ACC112 (cell line): ENCODE data around the gene MAST2.
"Not testable (repeated sequence)": the region's sequence is repeated elsewhere in the genome, so short reads cannot be mapped to it uniquely, and the experiment has no call there.

Source experiments
- H2AFZ ChIP-seq: fragments of 200-600 bp; sonication (generic); one replicate; pipeline ENCODE4 v1.6.0; 2017; ENCODE audit warnings: antibody characterized with exemption, low read length; ENCODE audit not compliant: unreplicated experiment
- H3K27ac ChIP-seq: fragments of 200-600 bp; sonication (generic); 2 replicates; pipeline ENCODE4 v1.5.1; 2014; ENCODE audit warnings: low read depth, mild to moderate bottlenecking, antibody characterized with exemption, low read length, moderate library complexity
- H3K27me3 ChIP-seq: fragments of 200-600 bp; sonication (generic); 2 replicates; pipeline ENCODE4 v1.6.1; 2014; ENCODE audit warnings: mild to moderate bottlenecking, antibody characterized with exemption, low read length, moderate library complexity, mixed read lengths; ENCODE audit not compliant: insufficient read depth
- H3K36me3 ChIP-seq: fragments of 200-600 bp; sonication (generic); 2 replicates; pipeline ENCODE4 v1.6.1; 2016; ENCODE audit warnings: mild to moderate bottlenecking, antibody characterized with exemption, low read length, moderate library complexity, mixed read lengths; ENCODE audit not compliant: insufficient read depth
- H3K4me1 ChIP-seq: fragments of 200-600 bp; sonication (generic); one replicate; pipeline ENCODE4 v1.6.1; 2016; ENCODE audit warnings: low read length, mixed read lengths; ENCODE audit not compliant: insufficient read depth, unreplicated experiment, control insufficient read depth
- H3K4me3 ChIP-seq: fragments of 200-600 bp; sonication (generic); 2 replicates; pipeline ENCODE4 v1.5.1; 2014; ENCODE audit warnings: mild to moderate bottlenecking, low read depth, low read length
- H3K79me2 ChIP-seq: fragments of 200-600 bp; sonication (generic); one replicate; pipeline ENCODE4 v1.6.0; 2016; ENCODE audit warnings: low read length; ENCODE audit not compliant: control insufficient read depth, unreplicated experiment, insufficient read depth

Gene MAST2

GRCh38 chr1:45872173-45872801 lies 68.9 kb downstream of the MAST2 start:
- H2AFZ ChIP-seq, H3K36me3 ChIP-seq, H3K4me3 ChIP-seq, H3K27me3 ChIP-seq, H3K4me1 ChIP-seq: not testable (repeated sequence)
- Histone ChIP-seq H3K79me2 (peaks cover 22% of the 10 kb centered on the region), H3K27ac (0 out of 2 replicates have a peak overlapping the region, but pooled peaks have one; percentile 18)

GRCh38 chr1:45876000-45876617 lies 72.7 kb downstream of the MAST2 start:
- H3K79me2 ChIP-seq: no peaks in the 10 kb centered on the region
- H3K27me3 ChIP-seq: no peaks in the 10 kb centered on the region
- no peak overlapping the region for H3K27ac ChIP-seq
- no peak overlapping the region for H2AFZ ChIP-seq
- peaks cover 6% of the 10 kb centered on the region for H3K4me1 ChIP-seq
- no peaks in the 10 kb centered on the region for H3K36me3 ChIP-seq
- no peak overlapping the region for H3K4me3 ChIP-seq

- Histone ChIP-seq H3K36me3 (no peaks in the 10 kb centered on the region), H3K4me3 (no peak overlapping the region), H3K4me1 (peaks cover under 1% of the 10 kb centered on the region), H3K79me2 (no peaks in the 10 kb centered on the region), H2AFZ (no peak overlapping the region), H3K27me3 (no peaks in the 10 kb centered on the region), H3K27ac (no peak overlapping the region)
Observed at GRCh38 chr1:45877264-45877663, 73.9 kb downstream of the MAST2 start.

- Histone ChIP-seq H3K27me3 (no peaks in the 10 kb centered on the region), H3K4me1 (peaks cover 8% of the 10 kb centered on the region), H2AFZ (no peak overlapping the region), H3K79me2 (no peaks in the 10 kb centered on the region), H3K4me3 (no peak overlapping the region), H3K36me3 (peaks cover under 1% of the 10 kb centered on the region; the same call in 1 of the 2 replicates), H3K27ac (no peak overlapping the region)
Observed at GRCh38 chr1:45879885-45880598, 76.6 kb downstream of the MAST2 start.

GRCh38 chr1:45880930-45881329 lies 77.5 kb downstream of the MAST2 start:
- no peaks in the 10 kb centered on the region for H3K27me3 ChIP-seq
- H3K4me3 ChIP-seq: no peak overlapping the region
- H3K4me1 ChIP-seq: peaks cover 8% of the 10 kb centered on the region
- peaks cover 5% of the 10 kb centered on the region; the same call in 1 of the 2 replicates for H3K36me3 ChIP-seq
- no peak overlapping the region for H2AFZ ChIP-seq
- no peak overlapping the region for H3K27ac ChIP-seq
- H3K79me2 ChIP-seq: no peaks in the 10 kb centered on the region

- Histone ChIP-seq H3K4me3 (no peak overlapping the region), H3K79me2 (peaks cover 5% of the 10 kb centered on the region)
Observed at GRCh38 chr1:45883658-45884057, 80.2 kb downstream of the MAST2 start.

GRCh38 chr1:45884700-45885099 lies 81.3 kb downstream of the MAST2 start:
- Histone ChIP-seq H3K36me3 (peaks cover 5% of the 10 kb centered on the region; the same call in 1 of the 2 replicates), H3K4me3 (no peak overlapping the region), H2AFZ (no peak overlapping the region), H3K79me2 (peaks cover 5% of the 10 kb centered on the region), H3K4me1 (peaks cover 16% of the 10 kb centered on the region), H3K27me3 (no peaks in the 10 kb centered on the region), H3K27ac (no peak overlapping the region)

More at GRCh38 chr1:45883658-45884057, 80.2 kb downstream of the MAST2 start:
- Histone ChIP-seq H3K4me1 (peaks cover 16% of the 10 kb centered on the region), H2AFZ (no peak overlapping the region), H3K36me3 (peaks cover 5% of the 10 kb centered on the region; the same call in 1 of the 2 replicates), H3K27ac (no peak overlapping the region), H3K27me3 (no peaks in the 10 kb centered on the region)

GRCh38 chr1:45886229-45886628 lies 82.8 kb downstream of the MAST2 start:
- no peak overlapping the region for H3K4me3 ChIP-seq
- H3K4me1 ChIP-seq: peaks cover 16% of the 10 kb centered on the region
- H3K27ac ChIP-seq: no peak overlapping the region
- no peak overlapping the region for H2AFZ ChIP-seq
- no peaks in the 10 kb centered on the region for H3K27me3 ChIP-seq
- peaks cover 5% of the 10 kb centered on the region; the same call in 1 of the 2 replicates for H3K36me3 ChIP-seq
- peaks cover 9% of the 10 kb centered on the region for H3K79me2 ChIP-seq

- peaks cover 25% of the 10 kb centered on the region for H3K4me1 ChIP-seq
- H3K27ac ChIP-seq: no peak overlapping the region
- no peak overlapping the region for H2AFZ ChIP-seq
- no peak overlapping the region for H3K4me3 ChIP-seq
- no peaks in the 10 kb centered on the region for H3K27me3 ChIP-seq
- peaks cover 9% of the 10 kb centered on the region for H3K79me2 ChIP-seq
- H3K36me3 ChIP-seq: peaks cover 5% of the 10 kb centered on the region; the same call in 1 of the 2 replicates
Observed at GRCh38 chr1:45887156-45887842, 83.9 kb downstream of the MAST2 start.

- no peak overlapping the region for H2AFZ ChIP-seq
- no peak overlapping the region for H3K27ac ChIP-seq
- peaks cover 4% of the 10 kb centered on the region; the same call in 1 of the 2 replicates for H3K36me3 ChIP-seq
- no peaks in the 10 kb centered on the region for H3K27me3 ChIP-seq
- H3K4me1 ChIP-seq: peaks cover 22% of the 10 kb centered on the region
- no peak overlapping the region for H3K4me3 ChIP-seq
- peaks cover 11% of the 10 kb centered on the region for H3K79me2 ChIP-seq
Observed at GRCh38 chr1:45890078-45890477, 86.7 kb downstream of the MAST2 start.
